Measurements from ENCODE around the gene CDHR2.
"Not testable (repeated sequence)": the region's sequence is repeated elsewhere in the genome, so short reads cannot be mapped to it uniquely, and the experiment has no call there.

The CDHR2 gene

GRCh38 chr5:176542596-176543427, 6.3 kb upstream of the CDHR2 start:
- DNase-seq, result peak; percentile 33

- peak; percentile 77 for DNase-seq
These were observed 5.5 kb upstream of the CDHR2 start for GRCh38 chr5:176543428-176544182.

GRCh38 chr5:176545388-176545736, 3.8 kb upstream of the CDHR2 start:
- DNase-seq, result no peak

- DNase-seq, result no peak
These were observed 3.2 kb upstream of the CDHR2 start for GRCh38 chr5:176545737-176546509.

GRCh38 chr5:176547802-176548201, 1.3 kb upstream of the CDHR2 start:
- DNase-seq, result no peak

- DNase-seq, result no peak
These were observed 729 bp downstream of the CDHR2 start for GRCh38 chr5:176549871-176550270.

- DNase-seq, result no peak
These were observed 1.2 kb downstream of the CDHR2 start for GRCh38 chr5:176550275-176550831.

- not testable (repeated sequence) for DNase-seq
These were observed 1.8 kb downstream of the CDHR2 start for GRCh38 chr5:176550937-176551336.

GRCh38 chr5:176552332-176552869, 3.3 kb downstream of the CDHR2 start:
- DNase-seq, result no peak

- DNase-seq, result no peak
These were observed 4.3 kb downstream of the CDHR2 start for GRCh38 chr5:176553260-176554085.

- no peak for DNase-seq
These were observed 8.7 kb downstream of the CDHR2 start for GRCh38 chr5:176557846-176558245.

- DNase-seq, result no peak
These were observed 10.5 kb downstream of the CDHR2 start for GRCh38 chr5:176559683-176560082.

GRCh38 chr5:176560364-176560763, 11.2 kb downstream of the CDHR2 start:
- DNase-seq, result no peak

- DNase-seq, result no peak
These were observed 12.1 kb downstream of the CDHR2 start for GRCh38 chr5:176561259-176561658.

GRCh38 chr5:176562189-176562588, 13.0 kb downstream of the CDHR2 start:
- no peak for DNase-seq

- DNase-seq, result no peak
These were observed 14.9 kb downstream of the CDHR2 start for GRCh38 chr5:176564002-176564401.

GRCh38 chr5:176565760-176566288, 16.7 kb downstream of the CDHR2 start:
- no peak for DNase-seq

GRCh38 chr5:176568657-176569056, 19.5 kb downstream of the CDHR2 start:
- no peak for DNase-seq

GRCh38 chr5:176570044-176570443, 20.9 kb downstream of the CDHR2 start:
- DNase-seq, result no peak

GRCh38 chr5:176573564-176574296, 24.6 kb downstream of the CDHR2 start:
- DNase-seq, result peak; percentile 82

GRCh38 chr5:176574297-176574591, 25.1 kb downstream of the CDHR2 start:
- no peak for DNase-seq
